ENCODE data around the gene CTRB1. TPM values are rescaled to one million over a fixed set of nuclear protein-coding genes. Genes with fewer than 3 reads are reported as not detected.
"Not testable (repeated sequence)": the region's sequence is repeated elsewhere in the genome, so short reads cannot be mapped to it uniquely, and the experiment has no call there.

CTRB1 gene
- total RNA-seq, 2 donors from 2014 or later = not detected

DNA sequence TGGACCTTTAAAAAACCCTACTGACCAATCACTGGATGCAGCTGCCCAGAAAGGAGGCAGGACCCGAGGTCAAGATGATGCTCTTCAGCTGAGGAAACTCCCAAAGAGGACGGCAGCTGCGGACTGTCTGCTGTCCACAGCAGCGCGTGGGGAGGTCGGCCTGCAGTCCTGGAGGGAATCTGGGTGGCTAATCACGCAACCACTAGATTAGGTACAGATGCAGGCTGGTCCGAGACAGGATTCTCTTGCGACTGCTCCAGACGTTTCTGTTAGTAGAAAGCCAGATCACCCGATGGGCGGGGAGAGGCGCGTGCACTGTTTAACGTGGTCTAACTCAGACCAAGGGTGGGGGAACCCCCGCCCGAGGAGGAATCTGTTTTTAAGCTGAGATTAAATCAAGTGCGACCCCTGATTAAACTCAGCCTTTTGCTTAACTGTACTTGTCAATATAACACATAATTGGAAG, 20.6 kb upstream of the CTRB1 start:
- DNase-seq (ENCODE audit: low spot score in 2 of 2) (no peak), ATAC-seq (no peak)
- H3K9me3 Mint-ChIP-seq = no peaks in the 10 kb centered on the region
- no peak overlapping the region for H3K27ac Mint-ChIP-seq
- no peaks in the 10 kb centered on the region for H3K36me3 Mint-ChIP-seq

DNA sequence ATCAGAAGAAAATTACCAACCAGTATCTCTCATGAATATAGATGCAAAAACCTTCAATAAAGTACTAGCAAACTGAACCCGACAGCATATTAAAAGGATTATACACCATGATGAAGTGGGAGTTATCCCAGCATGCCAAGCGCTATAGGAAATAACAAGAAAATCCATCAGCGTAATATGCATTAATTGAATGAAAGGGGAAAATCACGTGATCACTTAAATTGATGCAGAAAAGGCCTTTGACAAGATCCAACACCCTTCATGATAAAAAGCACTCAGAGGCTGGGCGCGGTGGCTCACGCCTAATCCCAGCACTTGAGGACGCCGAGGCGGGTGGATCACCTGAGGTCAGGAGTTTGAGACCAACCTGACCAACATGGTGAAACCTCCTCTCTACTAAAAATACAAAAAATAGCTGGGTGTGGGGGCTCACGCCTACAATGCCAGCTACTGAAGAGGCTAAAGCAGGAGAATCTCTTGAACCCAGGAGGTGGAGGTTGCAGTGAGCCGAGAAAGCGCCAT, 16.7 kb upstream of the CTRB1 start:
- DNase-seq (ENCODE audit: low spot score in 2 of 2) (no peak), ATAC-seq (no peak)
- no peak overlapping the region for H3K27ac Mint-ChIP-seq
- H3K9me3 Mint-ChIP-seq = no peaks in the 10 kb centered on the region
- H3K36me3 Mint-ChIP-seq = no peaks in the 10 kb centered on the region

DNA sequence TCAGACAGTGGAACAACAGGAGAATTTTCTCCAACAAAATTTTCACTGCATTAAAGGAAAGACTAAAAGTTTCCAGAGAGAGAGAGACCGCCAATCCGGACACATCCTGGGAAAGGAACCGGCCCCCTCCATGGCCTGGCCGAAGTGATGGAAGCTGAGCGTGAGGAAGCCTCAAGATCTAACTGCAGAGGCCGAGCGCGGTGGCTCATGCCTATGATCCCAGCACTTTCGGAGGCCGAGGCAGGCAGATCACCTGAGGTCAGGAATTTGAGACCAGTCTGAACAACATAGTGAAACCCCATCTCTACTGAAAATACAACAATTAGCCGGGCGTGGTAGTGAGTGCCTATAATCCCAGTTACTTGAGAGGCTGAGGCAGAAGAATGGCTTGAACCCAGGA, 15.7 kb upstream of the CTRB1 start:
- no peak overlapping the region for H3K27ac Mint-ChIP-seq
- no peaks in the 10 kb centered on the region for H3K36me3 Mint-ChIP-seq
- ATAC-seq = no peak

GRCh38 chr16:75203667-75204409, 14.9 kb upstream of the CTRB1 start:
- Mint-ChIP-seq H3K36me3 (no peaks in the 10 kb centered on the region), H3K9me3 (no peaks in the 10 kb centered on the region), H3K27ac (no peak overlapping the region)
- ATAC-seq = no peak
- no peak for DNase-seq (ENCODE audit: low spot score in 2 of 2)

More for the DNA sequence above, 15.7 kb upstream of the CTRB1 start:
- H3K9me3 Mint-ChIP-seq = no peaks in the 10 kb centered on the region
- DNase-seq (ENCODE audit: low spot score in 2 of 2) = no peak

DNA sequence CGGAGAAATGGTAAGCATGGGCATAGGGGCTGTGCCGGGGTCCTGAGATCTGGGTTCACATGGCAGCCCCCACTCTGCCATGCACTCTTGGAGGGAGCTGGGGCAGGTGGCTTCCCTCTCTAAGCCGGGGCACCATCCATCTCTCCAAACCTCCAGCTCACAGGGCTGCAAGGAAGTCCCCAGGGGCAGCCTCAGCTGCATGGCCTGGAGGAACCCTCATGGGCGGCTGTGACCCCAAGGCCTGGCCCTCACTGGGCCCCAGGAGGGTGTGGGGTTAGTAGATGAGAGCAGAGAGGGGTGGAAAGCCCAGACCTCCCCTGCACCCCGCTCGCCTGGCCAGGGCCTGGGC, 14.4 kb upstream of the CTRB1 start:
- Mint-ChIP-seq H3K36me3 (no peaks in the 10 kb centered on the region), H3K9me3 (no peaks in the 10 kb centered on the region), H3K27ac (no peak overlapping the region)
- DNase-seq (ENCODE audit: low spot score in 2 of 2) = no peak
- peak in 1 of 2 donors; percentile 22 for ATAC-seq

DNA sequence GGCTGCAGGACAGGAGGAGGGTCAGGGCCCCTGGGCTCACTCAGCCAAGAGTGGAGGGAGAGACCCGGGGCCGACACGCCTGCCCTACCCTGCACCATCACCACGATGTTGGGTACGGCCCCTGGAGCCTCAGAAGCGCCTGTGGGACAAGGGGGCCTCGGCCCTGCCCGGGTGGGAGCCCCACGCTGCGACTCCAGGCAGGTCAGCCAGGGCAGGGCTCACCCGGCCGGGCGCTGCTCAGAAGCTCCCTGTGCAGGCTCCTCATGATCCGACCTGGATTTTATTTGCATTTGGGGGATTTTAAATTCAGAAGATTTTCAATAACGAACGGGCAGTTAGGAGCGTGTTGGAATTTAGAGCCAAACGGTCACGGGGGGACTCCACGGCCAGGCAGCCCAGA, 13.9 kb upstream of the CTRB1 start:
- peak in 1 of 2 donors; percentile 20 for ATAC-seq

GRCh38 chr16:75205438-75205837, 13.3 kb upstream of the CTRB1 start:
- H3K27ac Mint-ChIP-seq; H3K9me3 Mint-ChIP-seq; H3K36me3 Mint-ChIP-seq; ATAC-seq; DNase-seq (ENCODE audit: low spot score in 2 of 2): not testable (repeated sequence)

More for the DNA sequence above, 13.9 kb upstream of the CTRB1 start:
- not testable (repeated sequence) for H3K27ac Mint-ChIP-seq; H3K9me3 Mint-ChIP-seq; DNase-seq (ENCODE audit: low spot score in 2 of 2); H3K36me3 Mint-ChIP-seq

- H3K9me3 Mint-ChIP-seq; H3K36me3 Mint-ChIP-seq; H3K27ac Mint-ChIP-seq; ATAC-seq; DNase-seq (ENCODE audit: low spot score in 2 of 2): not testable (repeated sequence)
These were observed 12.6 kb upstream of the CTRB1 start for GRCh38 chr16:75205961-75206748.

GRCh38 chr16:75206749-75207451, 11.9 kb upstream of the CTRB1 start, which contains the start of gene CTRB2:
CTRB2 (minus strand) TSS chr16:75207161; CDS start chr16:75207141, 20 bp downstream.
- ATAC-seq = no peak
- H3K9me3 Mint-ChIP-seq = no peaks in the 10 kb centered on the region

DNA sequence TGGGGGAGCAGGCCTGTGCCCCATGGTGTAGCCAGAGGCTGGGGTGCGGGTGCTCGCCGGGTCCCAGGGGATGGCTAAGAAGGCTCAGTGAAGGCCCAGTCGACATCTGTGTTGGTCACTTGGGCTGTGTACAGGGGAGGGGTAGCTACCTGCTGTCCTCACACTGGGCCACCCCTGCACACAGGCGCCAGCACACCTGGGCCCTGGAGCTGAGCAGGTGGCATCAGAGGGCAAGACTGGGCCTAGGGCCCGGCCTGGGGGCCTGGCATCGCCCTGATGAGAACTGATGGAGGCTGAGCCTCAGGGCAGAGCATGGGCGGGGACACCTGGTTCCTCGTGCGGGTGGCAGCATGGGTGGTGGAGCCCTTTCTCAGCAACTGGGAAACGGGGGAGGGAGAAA, 11.0 kb upstream of the CTRB1 start:
- H3K9me3 Mint-ChIP-seq = no peaks in the 10 kb centered on the region
- H3K36me3 Mint-ChIP-seq = no peaks in the 10 kb centered on the region
- H3K27ac Mint-ChIP-seq = no peak overlapping the region
- ATAC-seq (no peak), DNase-seq (ENCODE audit: low spot score in 2 of 2) (no peak)

More at GRCh38 chr16:75206749-75207451, 11.9 kb upstream of the CTRB1 start, which contains the start of gene CTRB2:
- no peak within 1 kb of the TSS for H3K27ac Mint-ChIP-seq
- DNase-seq (ENCODE audit: low spot score in 2 of 2) = no peak
- H3K36me3 Mint-ChIP-seq = no peaks in the 10 kb centered on the region

GRCh38 chr16:75208242-75208825, 10.5 kb upstream of the CTRB1 start:
- Mint-ChIP-seq H3K36me3 (no peaks in the 10 kb centered on the region), H3K9me3 (no peaks in the 10 kb centered on the region), H3K27ac (no peak overlapping the region)
- DNase-seq (ENCODE audit: low spot score in 2 of 2) (no peak), ATAC-seq (no peak)

DNA sequence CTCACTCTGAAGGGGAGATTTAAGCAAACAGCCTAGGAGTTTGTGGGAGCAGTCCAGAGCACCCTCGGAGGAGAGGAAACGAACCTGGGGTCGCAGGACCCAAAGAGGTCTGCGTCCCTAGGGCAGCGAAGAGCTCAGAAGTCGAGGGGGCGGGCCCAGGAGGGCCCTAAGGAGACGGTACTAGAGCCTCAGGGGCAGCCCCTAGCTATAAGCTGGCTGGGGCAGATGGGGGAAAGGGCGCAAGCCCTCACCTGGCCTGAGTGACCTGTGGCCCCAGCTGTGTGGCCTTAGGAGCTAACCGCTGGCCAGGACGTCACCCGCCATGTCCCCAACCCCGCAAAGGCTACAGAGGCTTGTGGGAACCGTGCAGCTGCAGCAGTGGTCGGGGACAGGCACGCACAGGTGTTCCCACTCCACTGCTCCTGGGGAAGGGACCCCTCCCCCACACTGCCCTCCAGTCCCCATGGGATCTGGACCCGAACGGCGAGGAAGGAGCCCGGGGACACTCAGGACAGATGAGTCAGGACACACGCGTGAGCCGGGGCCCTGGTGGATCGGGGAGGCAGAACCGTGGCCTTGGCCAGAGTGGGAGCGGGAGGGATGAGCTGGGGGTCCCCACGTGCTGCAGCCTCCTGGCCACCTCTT, 9.8 kb upstream of the CTRB1 start:
- H3K9me3 Mint-ChIP-seq = no peaks in the 10 kb centered on the region
- H3K36me3 Mint-ChIP-seq = no peaks in the 10 kb centered on the region
- ATAC-seq (no peak), DNase-seq (ENCODE audit: low spot score in 2 of 2) (no peak)
- no peak overlapping the region for H3K27ac Mint-ChIP-seq

DNA sequence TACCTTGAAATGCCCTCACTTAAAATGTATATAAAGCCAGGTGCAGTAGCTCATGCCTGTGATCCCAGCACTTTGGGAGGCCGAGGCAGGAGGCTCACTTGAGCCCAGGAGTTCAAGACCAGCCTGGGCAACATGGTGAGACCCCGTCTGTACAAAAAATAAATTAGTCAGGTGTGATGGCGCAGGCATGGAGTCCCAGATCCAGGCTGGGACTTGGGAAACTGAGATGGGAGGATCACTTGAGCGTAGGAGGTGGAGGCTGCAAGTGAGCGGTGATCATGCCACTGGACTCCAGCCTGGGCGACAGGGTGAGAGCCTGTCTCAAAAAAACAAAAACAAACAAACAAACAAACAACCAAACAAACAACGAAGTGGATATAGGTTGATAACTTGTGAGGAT, 9.3 kb upstream of the CTRB1 start:
- ATAC-seq; H3K9me3 Mint-ChIP-seq; DNase-seq (ENCODE audit: low spot score in 2 of 2); H3K36me3 Mint-ChIP-seq; H3K27ac Mint-ChIP-seq: not testable (repeated sequence)

DNA sequence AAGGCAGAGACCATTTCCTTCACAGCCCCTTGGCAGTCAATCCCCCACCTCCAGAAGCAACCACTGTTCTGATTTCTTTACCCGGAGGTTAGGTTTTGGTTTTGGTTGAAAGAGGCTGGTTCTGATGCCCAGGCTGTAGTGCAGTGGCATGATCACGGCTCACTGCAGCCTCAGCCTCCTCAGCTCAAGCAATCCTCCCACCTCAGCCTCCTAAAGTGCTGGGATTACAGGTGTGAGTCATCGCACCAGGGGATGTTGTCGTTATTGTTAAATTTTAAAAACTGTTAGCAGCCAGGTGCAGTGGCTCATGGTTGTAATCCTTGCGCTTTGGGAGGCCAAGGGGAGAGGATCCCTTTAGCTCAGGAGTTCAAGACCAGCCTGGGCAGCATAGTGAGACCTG, 8.8 kb upstream of the CTRB1 start:
- Mint-ChIP-seq H3K36me3 (no peaks in the 10 kb centered on the region), H3K9me3 (no peaks in the 10 kb centered on the region), H3K27ac (no peak overlapping the region)
- no peak for DNase-seq (ENCODE audit: low spot score in 2 of 2)
- no peak for ATAC-seq

DNA sequence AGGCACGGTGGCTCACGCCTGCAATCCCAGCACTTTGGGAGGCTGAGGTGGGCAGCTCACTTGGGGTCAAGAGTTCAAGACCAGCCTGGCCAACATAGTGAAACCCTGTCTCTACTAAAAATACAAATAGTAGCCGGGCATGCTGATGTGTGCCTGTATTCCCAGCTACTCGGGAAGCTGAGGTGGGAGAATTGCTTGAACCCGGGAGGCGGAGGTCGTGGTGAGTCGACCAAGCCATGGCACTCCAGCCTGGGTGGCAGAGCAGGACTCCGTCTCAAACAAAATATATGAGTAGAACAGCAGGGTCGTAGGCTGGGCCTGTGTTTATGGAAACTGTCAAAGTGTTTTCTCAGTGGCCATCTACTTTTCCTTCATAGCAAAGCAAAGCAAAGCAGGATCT, 7.5 kb upstream of the CTRB1 start:
- not testable (repeated sequence) for ATAC-seq; DNase-seq (ENCODE audit: low spot score in 2 of 2); H3K9me3 Mint-ChIP-seq; H3K27ac Mint-ChIP-seq; H3K36me3 Mint-ChIP-seq

GRCh38 chr16:75216127-75216526, 2.7 kb upstream of the CTRB1 start:
- no peaks in the 10 kb centered on the region for H3K9me3 Mint-ChIP-seq
- H3K36me3 Mint-ChIP-seq = no peaks in the 10 kb centered on the region
- DNase-seq (ENCODE audit: low spot score in 2 of 2) (no peak), ATAC-seq (no peak)
- H3K27ac Mint-ChIP-seq = no peak overlapping the region

Data from activated naive CD4-positive, alpha-beta T cell treated with anti-CD3 and anti-CD28 coated beads, Interleukin-2, amount 50 U/mL, for 72 hours (primary cell).